Measurements from ENCODE around the gene RFC5. TPM values are rescaled to one million over a fixed set of nuclear protein-coding genes. Genes with fewer than 3 reads are reported as not detected.

The RFC5 gene
- total RNA-seq, 1 donor = 11.2 TPM

GRCh38 chr12:118053071-118053985 lies 36.8 kb downstream of the RFC5 start:
- H3K9me3 ChIP-seq (ENCODE audit: low read depth, low read length) = no peaks in the 10 kb centered on the region
- no peaks in the 10 kb centered on the region for H3K4me1 ChIP-seq (ENCODE audit: insufficient read depth, low read length)
- H3K4me3 ChIP-seq (ENCODE audit: low read length) = no peak overlapping the region
- H3K27me3 ChIP-seq (ENCODE audit: insufficient read depth, low read length) = no peaks in the 10 kb centered on the region

GRCh38 chr12:118055144-118055557 lies 38.6 kb downstream of the RFC5 start:
- no peaks in the 10 kb centered on the region for H3K9me3 ChIP-seq (ENCODE audit: low read depth, low read length)
- no peak overlapping the region for H3K4me3 ChIP-seq (ENCODE audit: low read length)
- peaks cover 10% of the 10 kb centered on the region for H3K4me1 ChIP-seq (ENCODE audit: insufficient read depth, low read length)
- no peaks in the 10 kb centered on the region for H3K27me3 ChIP-seq (ENCODE audit: insufficient read depth, low read length)

GRCh38 chr12:118055865-118056773 lies 39.6 kb downstream of the RFC5 start:
- Histone ChIP-seq H3K4me3 (ENCODE audit: low read length) (no peak overlapping the region), H3K9me3 (ENCODE audit: low read depth, low read length) (no peaks in the 10 kb centered on the region), H3K4me1 (ENCODE audit: insufficient read depth, low read length) (peaks cover 13% of the 10 kb centered on the region), H3K27me3 (ENCODE audit: insufficient read depth, low read length) (no peaks in the 10 kb centered on the region)

- no peak overlapping the region for H3K4me3 ChIP-seq (ENCODE audit: low read length)
- H3K27me3 ChIP-seq (ENCODE audit: insufficient read depth, low read length) = no peaks in the 10 kb centered on the region
- peaks cover 27% of the 10 kb centered on the region for H3K4me1 ChIP-seq (ENCODE audit: insufficient read depth, low read length)
- no peaks in the 10 kb centered on the region for H3K9me3 ChIP-seq (ENCODE audit: low read depth, low read length)
These were observed 41.7 kb downstream of the RFC5 start for GRCh38 chr12:118058227-118058626.

GRCh38 chr12:118058881-118059280 lies 42.4 kb downstream of the RFC5 start:
- Histone ChIP-seq H3K27me3 (ENCODE audit: insufficient read depth, low read length) (no peaks in the 10 kb centered on the region), H3K9me3 (ENCODE audit: low read depth, low read length) (no peaks in the 10 kb centered on the region), H3K4me3 (ENCODE audit: low read length) (no peak overlapping the region), H3K4me1 (ENCODE audit: insufficient read depth, low read length) (peaks cover 34% of the 10 kb centered on the region)

- Histone ChIP-seq H3K4me1 (ENCODE audit: insufficient read depth, low read length) (peaks cover 40% of the 10 kb centered on the region), H3K27me3 (ENCODE audit: insufficient read depth, low read length) (no peaks in the 10 kb centered on the region), H3K9me3 (ENCODE audit: low read depth, low read length) (no peaks in the 10 kb centered on the region), H3K4me3 (ENCODE audit: low read length) (peak overlapping the region; percentile 79)
These were observed 43.1 kb downstream of the RFC5 start for GRCh38 chr12:118059341-118060191.

- peaks cover 49% of the 10 kb centered on the region for H3K4me1 ChIP-seq (ENCODE audit: insufficient read depth, low read length)
- H3K4me3 ChIP-seq (ENCODE audit: low read length) = peak overlapping the region; percentile 79
- no peaks in the 10 kb centered on the region for H3K27me3 ChIP-seq (ENCODE audit: insufficient read depth, low read length)
- H3K9me3 ChIP-seq (ENCODE audit: low read depth, low read length) = no peaks in the 10 kb centered on the region
These were observed 44.0 kb downstream of the RFC5 start for GRCh38 chr12:118060301-118061010.

- H3K4me3 ChIP-seq (ENCODE audit: low read length) = peak within 1 kb of the TSS; percentile 79
- H3K4me1 ChIP-seq (ENCODE audit: insufficient read depth, low read length) = peaks cover 55% of the 10 kb centered on the region
These were observed 44.7 kb downstream of the RFC5 start, which contains the start of gene WSB2 for GRCh38 chr12:118061011-118061872. Gene WSB2, minus strand, starts transcription at chr12:118061179. Its CDS starts 131 bp downstream, at chr12:118061048.

GRCh38 chr12:118061873-118062843 lies 45.7 kb downstream of the RFC5 start:
- no peaks in the 10 kb centered on the region for H3K27me3 ChIP-seq (ENCODE audit: insufficient read depth, low read length)
- peak overlapping the region; percentile 79 for H3K4me3 ChIP-seq (ENCODE audit: low read length)
- peaks cover 55% of the 10 kb centered on the region for H3K4me1 ChIP-seq (ENCODE audit: insufficient read depth, low read length)
- no peaks in the 10 kb centered on the region for H3K9me3 ChIP-seq (ENCODE audit: low read depth, low read length)

More at GRCh38 chr12:118061011-118061872, 44.7 kb downstream of the RFC5 start, which contains the start of gene WSB2:
- Histone ChIP-seq H3K27me3 (ENCODE audit: insufficient read depth, low read length) (no peaks in the 10 kb centered on the region), H3K9me3 (ENCODE audit: low read depth, low read length) (no peaks in the 10 kb centered on the region)

GRCh38 chr12:118063576-118064391 lies 47.3 kb downstream of the RFC5 start:
- Histone ChIP-seq H3K27me3 (ENCODE audit: insufficient read depth, low read length) (no peaks in the 10 kb centered on the region), H3K4me1 (ENCODE audit: insufficient read depth, low read length) (peaks cover 55% of the 10 kb centered on the region), H3K9me3 (ENCODE audit: low read depth, low read length) (no peaks in the 10 kb centered on the region), H3K4me3 (ENCODE audit: low read length) (no peak overlapping the region)

GRCh38 chr12:118064608-118065007 lies 48.1 kb downstream of the RFC5 start:
- H3K4me1 ChIP-seq (ENCODE audit: insufficient read depth, low read length) = peaks cover 51% of the 10 kb centered on the region

GRCh38 chr12:118065380-118065779 lies 48.9 kb downstream of the RFC5 start:
- no peak overlapping the region for H3K4me3 ChIP-seq (ENCODE audit: low read length)
- H3K4me1 ChIP-seq (ENCODE audit: insufficient read depth, low read length) = peaks cover 43% of the 10 kb centered on the region

More at GRCh38 chr12:118064608-118065007, 48.1 kb downstream of the RFC5 start:
- no peak overlapping the region for H3K4me3 ChIP-seq (ENCODE audit: low read length)
- no peaks in the 10 kb centered on the region for H3K9me3 ChIP-seq (ENCODE audit: low read depth, low read length)
- no peaks in the 10 kb centered on the region for H3K27me3 ChIP-seq (ENCODE audit: insufficient read depth, low read length)

More at GRCh38 chr12:118065380-118065779, 48.9 kb downstream of the RFC5 start:
- H3K9me3 ChIP-seq (ENCODE audit: low read depth, low read length) = no peaks in the 10 kb centered on the region
- H3K27me3 ChIP-seq (ENCODE audit: insufficient read depth, low read length) = no peaks in the 10 kb centered on the region
